Peyer's patch (tissue), 4 donors: ENCODE measurements around the gene TKTL2.

Experiments
- POLR2A ChIP-seq, 2 donors: fragments of 450-650 bp; IDR thresholded peaks; one replicate each; pipeline ENCODE4 v1.5.1; 2017; ENCODE audit warnings: antibody characterized with exemption in 2 of 2, mild to moderate bottlenecking in 2 of 2, moderate library complexity in 2 of 2
- TF ChIP-seq, protein P1 (sequence below), 6 experiments: fragments of 450-650 bp in 4 of 6; fragments of 200-600 bp in 2 of 6; sonication (generic) in 1 of 6; IDR thresholded peaks; one replicate each; pipeline ENCODE4 v1.5.1; 2017 to 2019; ENCODE audit warnings: antibody characterized with exemption in 6 of 6, mild to moderate bottlenecking in 3 of 6, moderate library complexity in 1 of 6

DNA sequence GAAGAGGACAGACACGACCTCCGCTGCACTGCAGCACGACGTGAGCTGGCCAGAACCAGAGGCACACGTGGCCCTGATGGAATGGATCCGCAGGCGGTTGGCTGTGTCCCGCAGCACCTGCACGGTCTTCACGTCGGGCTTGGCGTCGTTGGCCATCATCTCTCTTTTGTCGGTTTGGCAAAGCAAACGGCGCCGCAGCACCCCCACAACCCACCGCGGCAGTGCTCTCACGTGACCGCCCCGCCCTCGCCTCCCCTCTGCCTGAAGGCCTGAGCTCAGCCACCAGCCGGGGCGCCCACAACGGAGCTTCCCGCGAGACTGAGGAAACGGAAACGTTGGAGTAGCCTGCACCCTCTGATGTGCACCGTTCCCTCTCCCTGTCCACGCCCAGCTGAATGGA, at the start of gene TKTL2:
- no peak for TF ChIP-seq POLR2A (IDR thresholded peaks at IDR 0.05)
- TF ChIP-seq, protein P1, sequence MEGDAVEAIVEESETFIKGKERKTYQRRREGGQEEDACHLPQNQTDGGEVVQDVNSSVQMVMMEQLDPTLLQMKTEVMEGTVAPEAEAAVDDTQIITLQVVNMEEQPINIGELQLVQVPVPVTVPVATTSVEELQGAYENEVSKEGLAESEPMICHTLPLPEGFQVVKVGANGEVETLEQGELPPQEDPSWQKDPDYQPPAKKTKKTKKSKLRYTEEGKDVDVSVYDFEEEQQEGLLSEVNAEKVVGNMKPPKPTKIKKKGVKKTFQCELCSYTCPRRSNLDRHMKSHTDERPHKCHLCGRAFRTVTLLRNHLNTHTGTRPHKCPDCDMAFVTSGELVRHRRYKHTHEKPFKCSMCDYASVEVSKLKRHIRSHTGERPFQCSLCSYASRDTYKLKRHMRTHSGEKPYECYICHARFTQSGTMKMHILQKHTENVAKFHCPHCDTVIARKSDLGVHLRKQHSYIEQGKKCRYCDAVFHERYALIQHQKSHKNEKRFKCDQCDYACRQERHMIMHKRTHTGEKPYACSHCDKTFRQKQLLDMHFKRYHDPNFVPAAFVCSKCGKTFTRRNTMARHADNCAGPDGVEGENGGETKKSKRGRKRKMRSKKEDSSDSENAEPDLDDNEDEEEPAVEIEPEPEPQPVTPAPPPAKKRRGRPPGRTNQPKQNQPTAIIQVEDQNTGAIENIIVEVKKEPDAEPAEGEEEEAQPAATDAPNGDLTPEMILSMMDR (IDR thresholded peaks at IDR 0.05): no peak
